HG03354 (cell line): ENCODE data around the gene DHRS12.

Experiments
- ATAC-seq: cut with Tn5 transposase; IDR thresholded peaks from one replicate; pipeline ENCODE4 v1.9.1; 2021; ENCODE audit warnings: mild to moderate bottlenecking; ENCODE audit not compliant: unreplicated experiment, poor library complexity, severe bottlenecking

DHRS12 gene, protein sequence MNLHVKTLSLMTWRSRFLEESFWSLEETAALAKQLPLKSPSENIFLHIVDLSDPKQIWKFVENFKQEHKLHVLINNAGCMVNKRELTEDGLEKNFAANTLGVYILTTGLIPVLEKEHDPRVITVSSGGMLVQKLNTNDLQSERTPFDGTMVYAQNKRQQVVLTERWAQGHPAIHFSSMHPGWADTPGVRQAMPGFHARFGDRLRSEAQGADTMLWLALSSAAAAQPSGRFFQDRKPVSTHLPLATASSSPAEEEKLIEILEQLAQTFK

DNA sequence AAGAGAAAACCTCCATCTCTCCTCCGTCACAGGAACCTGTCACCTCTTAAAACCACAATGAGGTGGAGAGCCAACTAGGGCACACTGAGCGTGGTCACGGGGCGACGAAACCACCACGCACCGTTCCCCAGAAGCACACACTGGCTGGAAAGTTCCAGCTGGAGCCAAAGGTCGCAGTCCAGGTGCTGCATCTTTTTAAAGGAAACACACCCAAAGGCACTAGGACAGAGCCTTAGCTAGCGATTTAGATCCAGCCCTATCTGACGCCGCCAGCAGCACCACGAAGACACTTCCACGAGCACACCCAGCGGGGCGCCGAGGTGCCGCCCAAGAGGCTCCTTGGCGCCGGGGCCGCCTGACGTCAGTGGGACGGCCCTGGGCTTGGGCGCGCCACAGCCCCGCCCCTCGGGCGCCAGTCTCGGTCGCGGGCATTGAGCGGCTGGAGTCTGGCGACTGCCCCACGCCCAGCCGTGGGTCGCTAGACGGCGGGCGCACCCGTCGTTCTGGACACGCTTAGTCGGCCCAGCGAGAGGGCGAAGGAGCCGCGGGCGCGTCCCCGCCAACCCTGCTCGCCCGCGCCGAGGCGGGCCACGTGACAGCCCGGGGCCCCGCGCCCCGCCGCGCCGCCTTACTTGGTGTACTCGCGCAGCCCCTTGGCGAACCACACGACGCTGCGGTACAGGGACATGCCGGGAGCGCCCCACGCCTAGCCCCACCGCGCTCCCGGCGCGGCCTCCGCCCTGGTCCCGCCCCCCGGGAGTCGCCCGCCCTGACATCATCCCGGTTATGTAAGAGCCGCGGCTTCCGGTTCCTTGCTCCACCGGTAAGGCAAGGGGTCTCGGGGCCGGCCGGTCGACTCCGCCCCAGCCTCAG is at the start of gene DHRS12:
Gene DHRS12 (minus strand): TSS at position 742 of the 873 bp plus-strand sequence. CDS start 4,504 bp downstream, outside the sequence.
- peak; percentile 90 for ATAC-seq

DNA sequence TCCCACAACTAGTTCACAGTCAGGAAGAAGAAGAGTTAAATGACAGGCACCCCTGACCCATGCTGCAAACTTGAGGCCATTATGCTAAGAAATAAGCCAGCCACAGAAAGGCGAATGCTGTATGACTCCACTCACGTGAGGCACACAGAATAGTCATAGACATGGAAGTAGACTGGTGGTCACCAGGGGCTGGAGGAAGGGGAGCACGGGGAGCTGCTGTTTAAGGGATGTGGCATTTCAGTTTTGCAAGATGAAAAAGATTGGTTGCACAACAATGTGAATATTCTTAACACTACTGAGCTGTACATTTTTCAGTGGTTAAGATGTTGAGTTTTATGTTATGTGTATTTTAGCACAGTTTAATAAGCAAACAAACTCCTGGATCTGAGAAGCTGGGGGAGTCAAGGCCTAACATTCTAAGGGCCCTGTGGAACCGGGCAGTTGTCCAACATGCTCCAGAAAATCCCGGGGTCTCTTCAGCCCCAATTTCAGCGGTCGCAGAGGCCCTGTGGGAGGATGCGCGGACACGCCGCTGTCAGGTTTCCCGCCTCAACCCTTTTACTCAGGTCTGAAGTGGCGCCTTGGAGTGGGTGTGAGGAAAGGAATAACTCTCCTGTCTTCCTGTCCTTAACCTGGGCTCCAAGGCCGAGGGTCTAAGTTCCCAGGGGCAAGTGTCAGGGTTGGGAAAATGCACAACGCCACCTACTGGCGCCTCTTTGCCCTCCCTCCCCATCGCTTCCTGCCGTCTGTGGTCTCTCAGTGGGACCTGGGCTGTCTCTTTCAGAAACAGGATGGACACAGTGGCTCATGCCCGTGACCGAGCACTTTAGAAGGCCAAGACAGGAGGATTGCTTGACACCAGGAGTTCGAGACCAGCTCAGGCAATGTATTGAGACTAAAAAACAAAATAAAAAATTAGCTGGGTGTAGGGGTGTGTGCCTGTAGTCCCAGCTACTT is 45.5 kb upstream of the DHRS12 start:
- no peak for ATAC-seq

DNA sequence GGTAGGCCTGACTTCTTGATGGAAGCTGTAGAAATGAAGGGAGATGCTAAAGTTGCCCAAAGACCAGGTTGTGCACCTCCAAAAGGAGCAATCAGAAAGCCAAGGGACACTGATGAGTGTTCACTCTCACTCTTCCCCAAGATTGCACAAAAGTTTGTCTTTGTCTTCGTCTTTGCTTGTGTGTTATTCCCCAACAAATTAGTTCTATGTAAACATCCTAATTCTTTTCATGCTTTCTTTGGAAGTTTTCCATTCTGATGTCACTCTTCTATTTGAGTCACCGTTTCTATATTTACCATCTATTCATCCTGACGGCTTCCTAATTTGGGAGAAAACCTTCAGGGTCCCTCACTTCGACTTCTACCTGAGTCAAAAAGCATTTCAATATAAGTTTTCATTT is 44.7 kb upstream of the DHRS12 start:
- no peak for ATAC-seq

DNA sequence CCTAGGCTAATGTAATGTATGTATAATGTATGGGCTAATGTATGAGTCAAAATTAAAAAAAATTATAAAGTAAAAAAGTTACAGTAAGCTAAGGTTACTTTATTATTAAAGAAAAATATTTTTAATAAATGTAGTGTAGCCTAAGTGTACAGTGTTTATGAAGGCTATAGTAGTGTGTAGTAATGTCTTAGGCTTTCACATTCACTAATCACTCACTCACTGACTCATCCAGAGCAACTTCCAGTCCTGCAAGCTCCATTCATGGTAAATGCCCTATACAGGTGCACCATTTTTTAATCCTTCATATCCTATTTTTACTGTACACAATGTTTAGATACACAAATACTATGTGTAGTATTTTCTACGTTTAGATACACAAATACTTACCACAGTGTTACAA is 42.8 kb upstream of the DHRS12 start:
- no peak for ATAC-seq

DNA sequence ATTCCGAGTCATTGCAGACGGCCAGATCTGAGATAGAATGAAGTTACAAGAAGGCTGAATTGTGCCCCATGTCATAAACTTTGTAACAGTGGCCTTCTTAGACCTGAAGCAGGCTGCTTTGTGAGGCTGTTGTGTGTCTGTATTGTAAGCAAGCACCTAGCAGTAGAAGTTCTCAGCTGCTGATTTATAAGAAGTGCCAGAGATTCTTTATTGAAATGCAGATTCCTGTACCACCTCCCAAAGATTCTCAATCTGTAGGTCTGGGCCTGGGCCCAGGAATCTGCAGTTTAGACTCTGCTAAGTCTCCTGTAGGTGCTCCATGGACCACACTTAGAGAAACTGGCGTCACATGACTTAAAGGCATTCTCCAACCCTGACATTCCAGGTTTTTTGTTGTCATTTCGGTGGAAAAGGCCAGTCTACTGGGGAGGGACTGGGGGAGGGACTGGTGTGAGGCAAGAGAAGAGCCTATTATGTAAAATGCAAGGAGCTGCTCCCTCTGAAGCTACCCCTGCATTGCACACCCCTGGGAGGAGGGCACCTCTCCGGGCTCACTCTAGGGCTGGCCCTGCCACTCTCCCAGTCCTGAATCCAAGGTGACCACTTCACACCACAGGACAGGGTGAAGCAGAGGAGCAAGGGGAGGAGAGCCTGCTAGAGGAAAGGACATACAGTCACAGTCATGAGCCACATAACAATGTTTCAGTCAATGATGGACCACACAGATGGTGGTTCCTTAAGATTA is 41.8 kb upstream of the DHRS12 start:
- ATAC-seq: no peak

DNA sequence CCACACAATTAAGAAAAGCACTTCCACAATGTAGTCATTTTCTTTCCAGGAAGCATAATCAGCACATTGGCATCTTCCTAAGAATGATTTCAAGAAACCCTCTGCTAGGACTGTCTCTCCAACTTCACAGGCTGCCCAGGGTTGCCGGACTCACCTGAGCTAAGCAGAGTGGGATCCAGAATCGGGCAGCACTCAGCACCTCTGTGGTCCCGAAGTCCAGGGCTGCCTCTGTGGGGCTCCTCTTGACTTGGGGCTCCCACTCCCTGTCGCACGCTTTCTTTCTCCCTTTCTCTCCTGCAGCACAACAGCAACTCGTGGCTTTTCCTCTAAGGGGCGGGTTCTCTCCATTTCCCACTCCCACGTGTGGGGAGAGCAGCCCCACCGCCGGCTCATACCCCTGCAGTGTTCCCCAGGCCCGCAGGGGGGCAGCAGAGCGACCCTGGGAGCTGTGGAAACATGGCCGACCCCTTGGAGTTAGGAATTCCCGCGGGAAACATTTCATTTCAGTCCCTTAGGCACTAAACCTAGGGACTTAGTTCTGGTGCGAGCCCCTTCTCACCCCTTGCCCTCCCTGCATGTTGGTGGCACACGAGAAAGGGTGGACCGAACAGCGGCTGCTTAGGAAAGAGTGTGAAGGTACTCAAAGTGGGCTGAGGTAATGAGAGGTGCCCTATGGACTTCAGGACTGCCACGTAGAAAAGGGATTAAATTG is 41.1 kb upstream of the DHRS12 start, which contains the start of gene TMEM272:
Gene TMEM272 (minus strand): TSS at position 316 of the 712 bp plus-strand sequence. CDS start 6,647 bp downstream, outside the sequence.
- ATAC-seq: peak; percentile 64

DNA sequence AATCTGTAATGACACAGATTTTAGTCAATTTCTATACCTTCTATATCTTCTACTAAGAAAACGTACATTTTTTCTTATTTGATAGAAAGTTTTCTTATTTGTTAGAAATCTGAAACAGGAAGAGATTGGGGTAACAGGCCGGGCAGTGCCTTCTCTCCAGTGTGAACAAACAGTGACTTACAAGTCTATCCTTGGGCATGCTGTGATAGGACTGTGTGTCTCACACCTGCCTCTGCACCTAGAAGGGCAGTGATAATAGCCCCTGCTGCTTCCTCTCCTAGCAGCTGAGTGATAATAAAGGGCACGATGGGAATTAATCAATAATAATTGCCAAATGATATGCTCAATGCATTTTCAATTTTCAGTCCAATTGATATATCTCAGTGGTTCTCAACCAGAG is 39.6 kb upstream of the DHRS12 start:
- no peak for ATAC-seq

DNA sequence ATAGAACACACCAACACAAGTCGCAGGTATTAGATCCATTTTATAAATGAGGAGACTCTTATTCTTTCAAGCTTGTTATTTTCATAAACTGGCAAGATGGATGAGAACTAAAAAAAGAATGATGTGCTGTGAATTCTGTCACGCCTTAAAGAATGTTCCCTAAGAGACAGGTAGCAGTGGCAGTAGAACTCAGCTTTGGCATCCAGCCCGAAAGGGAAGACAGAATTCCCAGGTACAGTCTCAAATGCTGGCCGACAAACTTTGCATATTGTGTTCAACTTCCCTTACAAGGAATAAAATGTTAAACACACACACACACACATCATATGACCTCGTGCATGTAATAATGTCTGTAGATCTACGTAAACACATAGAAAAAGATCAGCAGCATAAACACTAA is 37.8 kb upstream of the DHRS12 start:
- no peak for ATAC-seq

DNA sequence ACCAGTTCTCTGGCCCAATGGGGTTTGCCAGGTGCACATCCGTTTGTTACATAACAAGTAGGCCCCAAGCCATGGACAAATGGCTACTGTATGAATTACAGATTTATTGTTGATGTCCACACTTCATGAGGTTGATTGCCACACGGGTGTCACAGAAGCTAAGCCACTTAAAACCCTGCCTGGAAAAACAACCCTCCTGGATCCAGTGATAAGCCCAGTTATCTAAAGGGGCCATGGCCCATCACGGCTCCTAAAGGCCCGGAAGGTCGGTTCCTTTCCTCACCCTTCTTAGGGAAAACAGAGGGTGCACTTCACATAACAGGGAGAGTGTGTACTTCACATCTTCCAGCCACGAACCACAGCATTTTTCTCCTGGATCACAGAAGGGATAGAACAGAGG is 37.0 kb upstream of the DHRS12 start:
- no peak for ATAC-seq

DNA sequence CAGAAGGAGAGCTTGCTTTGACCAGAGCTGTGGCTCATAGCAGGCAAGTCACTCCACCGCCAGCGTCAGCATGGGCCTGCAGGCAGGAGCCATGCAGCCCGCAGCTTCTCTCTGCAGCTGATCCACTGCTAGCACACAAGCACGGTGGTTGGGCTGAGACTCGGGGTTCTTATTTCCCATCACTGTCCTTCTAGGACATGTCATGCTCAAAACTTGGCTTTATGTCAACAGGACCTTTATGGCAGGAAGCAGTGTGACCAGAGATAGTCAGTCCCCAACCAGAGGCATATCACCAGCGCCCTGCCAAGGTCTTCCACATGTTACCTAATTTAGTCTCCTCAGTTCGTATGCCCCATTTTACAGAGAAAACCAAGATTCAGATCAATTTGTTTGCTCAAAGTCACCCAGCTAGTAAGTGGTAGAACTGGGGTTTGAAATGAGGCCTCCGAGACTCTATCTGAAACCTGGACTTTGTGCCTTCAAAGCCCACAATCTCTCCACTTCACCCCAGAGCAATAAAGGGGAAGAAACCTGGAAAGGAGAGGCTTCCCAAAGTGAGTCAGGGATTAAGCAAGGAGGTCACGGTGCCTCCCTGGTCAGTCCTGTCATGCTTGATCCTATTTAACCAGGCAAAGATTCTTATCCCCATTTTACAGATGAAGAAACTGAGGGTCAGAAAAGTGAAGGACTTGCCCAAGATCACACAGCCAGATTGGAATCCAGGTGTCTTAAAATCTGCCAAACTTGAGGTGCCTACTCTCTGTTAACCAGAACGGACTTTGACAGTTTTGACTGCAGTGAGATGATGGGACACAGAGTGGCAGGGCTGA is 36.0 kb upstream of the DHRS12 start:
- no peak for ATAC-seq

DNA sequence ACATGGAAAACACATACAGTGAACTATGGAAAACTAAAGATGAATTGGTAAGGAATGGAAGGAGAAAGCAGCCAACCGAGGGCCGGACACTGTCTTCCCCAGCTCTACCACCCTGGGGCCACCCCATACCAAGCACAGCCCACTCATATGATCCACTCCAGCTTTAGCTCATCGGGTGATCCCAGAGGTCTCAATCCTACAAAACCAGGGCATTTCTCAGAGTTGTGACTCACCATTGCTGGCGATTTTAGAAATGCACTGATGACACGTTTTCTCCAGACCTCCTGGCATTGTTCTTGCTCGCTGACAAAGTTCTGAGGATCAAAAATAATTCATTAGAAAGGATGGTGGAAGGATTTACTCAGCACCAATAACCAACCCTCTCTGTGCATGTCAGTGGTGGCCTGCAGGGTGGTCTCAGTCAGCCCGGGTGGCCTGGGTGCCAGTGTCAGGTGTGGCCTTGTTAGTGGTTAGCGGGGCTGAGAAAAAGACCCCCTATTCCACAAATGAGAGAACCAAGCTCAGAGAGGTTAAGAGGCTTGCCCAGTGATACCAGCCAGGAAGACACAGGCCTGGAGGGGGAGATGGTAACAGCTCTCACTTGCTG is 34.4 kb upstream of the DHRS12 start:
- no peak for ATAC-seq

DNA sequence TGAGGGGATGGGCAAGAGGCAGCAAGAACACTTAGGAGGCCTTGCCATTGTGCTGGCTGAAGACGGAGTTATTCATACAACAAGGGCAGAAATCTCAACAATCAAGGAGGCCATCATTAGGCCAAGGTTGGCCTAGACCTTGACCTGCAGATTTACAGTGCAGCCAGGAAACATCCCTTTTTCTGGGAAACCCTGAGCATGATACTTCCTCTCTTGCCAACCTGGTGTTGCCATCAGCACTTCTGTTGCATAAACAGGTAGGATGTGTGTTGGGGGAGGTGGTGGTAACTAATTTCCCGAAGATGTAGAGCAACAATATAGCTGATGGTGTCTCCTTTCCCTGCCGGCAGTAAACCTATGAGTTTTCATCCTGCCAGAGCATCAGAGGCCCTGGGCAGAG is 33.1 kb upstream of the DHRS12 start:
- ATAC-seq: no peak

DNA sequence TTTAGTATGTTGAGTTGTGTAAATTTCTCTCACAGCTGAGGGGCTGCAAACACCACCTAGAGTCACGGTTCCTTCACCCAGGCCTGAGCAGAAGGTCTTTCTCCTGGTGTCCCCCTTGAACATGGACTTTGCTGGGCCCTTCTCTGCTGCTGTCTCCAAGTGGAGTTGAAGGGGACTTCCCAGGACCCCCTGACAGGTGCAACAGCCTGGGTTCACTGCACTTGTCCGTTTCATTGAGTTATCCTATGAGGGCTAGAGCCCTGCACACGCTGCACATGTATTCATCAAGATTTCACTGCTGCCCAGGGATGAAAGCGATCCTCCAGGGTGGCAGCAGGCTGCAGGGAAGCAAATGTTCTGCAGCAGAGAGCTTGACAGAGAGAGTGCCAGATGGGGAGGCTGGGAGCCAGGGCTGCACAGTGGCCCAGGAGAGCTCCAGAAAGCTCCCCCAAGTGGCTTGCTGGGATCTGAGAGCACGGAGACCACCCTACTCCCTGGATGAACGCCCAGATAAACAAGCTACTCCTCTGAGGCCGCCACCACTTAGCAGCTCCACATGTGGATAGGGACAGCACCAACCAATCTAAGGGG is 30.7 kb upstream of the DHRS12 start:
- ATAC-seq: no peak

DNA sequence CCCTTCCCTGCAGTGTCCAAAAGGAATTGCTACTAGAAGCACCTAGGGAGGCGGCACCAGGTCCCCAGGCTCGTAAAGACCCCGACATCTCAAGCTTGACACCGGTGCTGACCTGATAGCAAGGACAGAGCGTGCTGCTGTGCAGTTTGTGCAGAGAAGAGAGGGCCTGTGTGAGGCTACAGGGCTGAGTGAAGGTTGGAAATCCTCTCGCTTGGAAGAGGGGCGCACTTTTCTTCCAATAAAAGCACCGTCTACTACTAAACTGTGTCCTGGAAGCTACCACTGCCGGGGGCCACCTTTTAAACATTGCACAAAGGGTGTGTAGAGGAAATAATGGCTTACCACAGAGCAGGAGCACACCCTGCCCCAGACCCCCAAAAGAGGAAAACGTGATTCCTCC is 30.0 kb upstream of the DHRS12 start:
- ATAC-seq: no peak

DNA sequence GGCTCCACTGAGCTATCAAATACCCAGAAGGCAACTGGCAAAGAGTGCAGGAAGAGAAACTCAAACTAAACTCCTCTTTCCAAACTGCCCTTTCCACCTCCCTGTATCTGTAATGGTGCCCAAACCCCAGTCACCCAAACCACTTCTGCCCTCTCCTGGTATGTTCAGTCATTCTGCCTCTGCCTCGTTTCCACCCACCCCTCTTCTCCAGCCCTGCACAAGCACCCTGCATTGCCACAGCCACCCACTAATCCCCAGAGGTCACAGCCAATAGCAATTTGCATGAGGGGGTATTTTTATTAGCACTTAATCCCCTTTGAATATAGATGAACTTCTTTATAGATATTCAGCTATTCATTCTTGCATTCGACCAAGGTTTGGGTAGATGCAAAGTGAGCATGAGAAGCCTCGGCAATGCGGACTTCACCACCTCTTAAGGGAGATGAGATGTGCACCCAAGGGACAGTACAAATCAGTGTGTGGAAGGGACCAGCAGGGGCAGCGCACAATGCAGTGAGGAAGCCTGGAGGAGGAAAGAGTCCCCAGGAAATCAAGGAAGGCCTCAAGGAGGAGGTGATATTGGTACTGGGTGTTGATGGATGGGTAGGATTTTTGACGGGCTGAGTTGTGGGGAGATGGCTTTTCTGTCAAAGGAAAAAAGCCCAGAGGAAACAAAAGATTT is 28.6 kb upstream of the DHRS12 start:
- ATAC-seq: peak; percentile 86

DNA sequence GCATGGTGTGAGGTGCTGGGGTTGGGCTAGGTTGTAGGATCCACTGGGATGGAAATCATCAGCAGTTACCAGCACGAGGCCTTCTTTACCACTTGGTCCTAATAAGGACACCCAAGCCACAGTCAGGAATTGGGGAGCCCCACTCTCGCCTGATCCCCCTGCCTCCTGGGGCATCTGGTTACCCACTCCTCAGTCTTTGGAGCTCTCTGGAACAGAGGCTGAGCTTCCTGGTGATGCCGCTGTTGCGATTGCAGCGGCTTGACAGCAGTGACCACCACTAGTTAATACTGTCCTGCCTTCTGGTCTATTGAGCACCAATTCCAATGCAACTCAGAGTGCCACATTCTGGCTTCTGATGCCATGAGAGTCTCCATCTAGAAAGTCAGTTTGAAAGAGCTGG is 27.6 kb upstream of the DHRS12 start:
- no peak for ATAC-seq

DNA sequence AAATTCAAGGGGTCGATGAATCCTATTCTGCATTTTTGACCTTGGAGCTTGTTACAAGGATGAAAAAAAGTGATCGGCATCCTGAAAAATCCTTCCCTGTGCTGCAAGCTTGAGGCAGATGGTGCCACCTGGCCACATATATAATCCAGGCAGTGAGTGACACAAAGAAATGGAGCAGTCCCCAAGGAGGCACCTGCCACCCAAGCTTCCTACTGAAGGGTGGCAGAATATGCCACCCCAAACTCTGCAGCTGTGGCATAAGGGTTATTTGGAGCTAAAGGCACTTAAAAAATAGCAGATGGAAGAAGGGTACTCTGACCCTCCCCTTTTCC is 25.6 kb upstream of the DHRS12 start:
- no peak for ATAC-seq
